ENCODE data around the gene COBL.

- TF ChIP-seq, protein P1, sequence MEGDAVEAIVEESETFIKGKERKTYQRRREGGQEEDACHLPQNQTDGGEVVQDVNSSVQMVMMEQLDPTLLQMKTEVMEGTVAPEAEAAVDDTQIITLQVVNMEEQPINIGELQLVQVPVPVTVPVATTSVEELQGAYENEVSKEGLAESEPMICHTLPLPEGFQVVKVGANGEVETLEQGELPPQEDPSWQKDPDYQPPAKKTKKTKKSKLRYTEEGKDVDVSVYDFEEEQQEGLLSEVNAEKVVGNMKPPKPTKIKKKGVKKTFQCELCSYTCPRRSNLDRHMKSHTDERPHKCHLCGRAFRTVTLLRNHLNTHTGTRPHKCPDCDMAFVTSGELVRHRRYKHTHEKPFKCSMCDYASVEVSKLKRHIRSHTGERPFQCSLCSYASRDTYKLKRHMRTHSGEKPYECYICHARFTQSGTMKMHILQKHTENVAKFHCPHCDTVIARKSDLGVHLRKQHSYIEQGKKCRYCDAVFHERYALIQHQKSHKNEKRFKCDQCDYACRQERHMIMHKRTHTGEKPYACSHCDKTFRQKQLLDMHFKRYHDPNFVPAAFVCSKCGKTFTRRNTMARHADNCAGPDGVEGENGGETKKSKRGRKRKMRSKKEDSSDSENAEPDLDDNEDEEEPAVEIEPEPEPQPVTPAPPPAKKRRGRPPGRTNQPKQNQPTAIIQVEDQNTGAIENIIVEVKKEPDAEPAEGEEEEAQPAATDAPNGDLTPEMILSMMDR (IDR thresholded peaks at IDR 0.05), result no peak
- no peak for TF ChIP-seq POLR2AphosphoS5 (IDR thresholded peaks at IDR 0.05)
Measured at GRCh38 chr7:51340936-51341335, 24.3 kb upstream of the COBL start.

Data from prostate gland (tissue), 2 donors.